Upper lobe of left lung (tissue), 6 donors: ENCODE results near the gene YAF2. TPM values are rescaled to one million over a fixed set of nuclear protein-coding genes. Genes with fewer than 3 reads are reported as not detected.

ENCODE experiments used
- ATAC-seq, 2 donors: fragments of 200-7000 bp; cut with Tn5 transposase; one replicate each; pipeline ENCODE4 v1.9.1; 2022; ENCODE audit warnings: mild to moderate bottlenecking in 2 of 2, moderate library complexity in 2 of 2; ENCODE audit not compliant: low FRiP score in 2 of 2
- DNase-seq, 2 donors: peaks; one replicate each; pipeline ENCODE4 v3.0.0-alpha.2; 2019 to 2020
- H3K27ac ChIP-seq, 4 donors: fragments of 200-600 bp; sonication (generic); one replicate each; pipeline ENCODE4 v1.5.1; 2016 to 2019
- H3K27me3 ChIP-seq, 4 donors: fragments of 200-600 bp; sonication (generic); one replicate each; pipeline ENCODE4 v1.5.1; 2017 to 2019
- H3K36me3 ChIP-seq, 4 donors: fragments of 200-600 bp; sonication (generic); one replicate each; pipeline ENCODE4 v1.5.1; 2016 to 2019
- H3K4me1 ChIP-seq, 4 donors: fragments of 200-600 bp; sonication (generic); one replicate each; pipeline ENCODE4 v1.5.1; 2018 to 2019
- H3K4me3 ChIP-seq, 4 donors: fragments of 200-600 bp; sonication (generic); one replicate each; pipeline ENCODE4 v1.5.1; 2017 to 2019; ENCODE audit warnings: mild to moderate bottlenecking in 2 of 4, moderate library complexity in 1 of 4
- H3K9me3 ChIP-seq, 4 donors: fragments of 200-600 bp; sonication (generic); one replicate each; pipeline ENCODE4 v1.5.1; 2018 to 2019
- CTCF ChIP-seq, 6 experiments: fragments of 450-650 bp in 4 of 6; fragments of 200-600 bp in 2 of 6; sonication (generic) in 2 of 6; IDR thresholded peaks; one replicate each; pipeline ENCODE4 v1.5.1; 2016 to 2019; ENCODE audit warnings: antibody characterized with exemption in 6 of 6
- EP300 ChIP-seq, 4 donors: sonication (generic); formaldehyde crosslinking; IDR thresholded peaks; one replicate each; pipeline ENCODE4 v1.5.1; 2017; ENCODE audit warnings: antibody characterized with exemption in 4 of 4, control low read depth in 2 of 4
- POLR2A ChIP-seq, 4 donors: fragments of 450-650 bp; IDR thresholded peaks; one replicate each; pipeline ENCODE4 v1.5.1; 2016 to 2017; ENCODE audit warnings: antibody characterized with exemption in 4 of 4, mild to moderate bottlenecking in 2 of 4
- POLR2AphosphoS5 ChIP-seq, 2 donors: sonication (generic); formaldehyde crosslinking; IDR thresholded peaks; one replicate each; pipeline ENCODE4 v1.5.1; 2017; ENCODE audit warnings: antibody characterized with exemption in 2 of 2
- WGBS, 2 donors: methylation state at CpG; one replicate each; pipeline ENCODE4 v1.1.5; 2017 to 2018; 5-methylcytosine and 5-hydroxymethylcytosine counted together
- total RNA-seq, 6 donors: library from RNA; depleted of rRNA in 4 of 6; stranded (reverse); fragments of >200 nt in 4 of 6; gene quantifications; one replicate each; pipeline versions ENCODE4 v1.1.0 to v1.2.1, GENCODE V29; 2016 to 2021
- donor health status: DM: no; HTN: no; CAD: no; lungs with moderate emphysema.
- donor health status: DM: no; HTN: yes; CAD: no; lungs with severe emphysema.

YAF2 gene
- total RNA-seq, 6 donors from 2014 or later = 11.7 to 44.0 (median 29.8) TPM

DNA sequence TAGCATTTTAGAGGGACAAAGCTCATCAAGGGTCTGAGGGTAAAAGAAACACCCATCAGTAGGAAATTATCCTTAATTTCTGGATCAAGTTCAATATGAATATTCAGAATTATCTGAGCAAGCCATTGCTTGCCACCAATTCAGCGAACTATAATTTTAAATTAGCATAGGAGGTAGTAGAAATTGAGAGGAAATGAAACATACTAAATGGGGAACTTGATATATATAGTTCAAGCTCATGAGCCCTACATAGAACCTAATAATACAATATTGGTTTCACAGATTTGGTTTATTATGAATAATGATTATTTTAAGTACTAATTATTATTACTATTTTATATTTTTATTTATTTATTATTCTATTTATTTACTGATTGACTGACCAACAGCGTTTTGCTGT, 51.3 kb downstream of the YAF2 start:
- no peak for DNase-seq
- no peak for ATAC-seq
- Histone ChIP-seq H3K9me3 (no peaks in the 10 kb centered on the region), H3K36me3 (peaks cover 0 to 4% (median 0%) of the 10 kb centered on the region in 4 donors), H3K4me1 (no peaks in the 10 kb centered on the region), H3K27me3 (no peaks in the 10 kb centered on the region), H3K4me3 (no peak overlapping the region), H3K27ac (no peak overlapping the region)
- TF ChIP-seq POLR2A (IDR thresholded peaks at IDR 0.05) = no peak
- no peak for TF ChIP-seq CTCF (IDR thresholded peaks at IDR 0.05)
- TF ChIP-seq POLR2AphosphoS5 (IDR thresholded peaks at IDR 0.05) = no peak
- no peak for TF ChIP-seq EP300 (IDR thresholded peaks at IDR 0.05)
- WGBS, 2 donors = 82 to 85% methylated on average over 2 of the region's 2 CpGs

GRCh38 chr12:42182394-42182793, 55.7 kb downstream of the YAF2 start:
- ATAC-seq = no peak
- DNase-seq = no peak
- Histone ChIP-seq H3K4me3 (no peak overlapping the region), H3K36me3 (peaks cover 0 to under 1% (median 0%) of the 10 kb centered on the region in 4 donors), H3K9me3 (no peaks in the 10 kb centered on the region), H3K27ac (no peak overlapping the region), H3K4me1 (no peaks in the 10 kb centered on the region), H3K27me3 (no peaks in the 10 kb centered on the region)
- TF ChIP-seq POLR2AphosphoS5 (IDR thresholded peaks at IDR 0.05) = no peak
- TF ChIP-seq POLR2A (IDR thresholded peaks at IDR 0.05) = no peak
- no peak for TF ChIP-seq EP300 (IDR thresholded peaks at IDR 0.05)
- no peak for TF ChIP-seq CTCF (IDR thresholded peaks at IDR 0.05)
- 55 to 61% methylated on average over 2 of the region's 2 CpGs for WGBS, 2 donors

GRCh38 chr12:42180990-42181596, 57.0 kb downstream of the YAF2 start:
- no peaks in the 10 kb centered on the region for H3K27me3 ChIP-seq
- H3K36me3 ChIP-seq = peaks cover 0 to 4% (median 0%) of the 10 kb centered on the region in 4 donors
- 53 to 60% methylated on average over 2 of the region's 2 CpGs for WGBS, 2 donors
- H3K9me3 ChIP-seq = no peaks in the 10 kb centered on the region
- no peak overlapping the region for H3K27ac ChIP-seq
- no peak for TF ChIP-seq CTCF (IDR thresholded peaks at IDR 0.05)
- TF ChIP-seq POLR2A (IDR thresholded peaks at IDR 0.05) = no peak
- TF ChIP-seq EP300 (IDR thresholded peaks at IDR 0.05) = no peak
- TF ChIP-seq POLR2AphosphoS5 (IDR thresholded peaks at IDR 0.05) = no peak
- no peak for DNase-seq
- no peaks in the 10 kb centered on the region for H3K4me1 ChIP-seq
- no peak overlapping the region for H3K4me3 ChIP-seq
- ATAC-seq = no peak

DNA sequence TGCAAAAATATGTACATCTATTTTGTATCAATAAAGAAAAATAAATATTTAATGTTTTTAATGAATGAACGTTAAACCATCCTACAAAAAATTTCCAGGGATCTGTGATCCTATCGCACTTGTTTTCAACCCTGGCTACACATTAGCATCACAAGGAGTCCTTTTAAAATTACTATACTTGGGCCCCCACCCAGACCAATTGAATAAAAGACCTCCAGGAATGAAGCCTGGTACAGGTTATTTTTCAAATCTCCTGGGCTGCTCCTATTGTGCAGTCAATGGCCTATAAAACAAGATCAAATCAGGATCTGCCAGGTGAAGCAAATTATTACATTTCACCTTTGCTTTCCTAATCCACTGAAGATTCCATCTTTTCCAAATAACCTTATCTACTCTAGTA, 59.9 kb downstream of the YAF2 start:
- DNase-seq (no peak), ATAC-seq (no peak)
- no peak for TF ChIP-seq CTCF (IDR thresholded peaks at IDR 0.05)
- TF ChIP-seq EP300 (IDR thresholded peaks at IDR 0.05) = no peak
- no peak for TF ChIP-seq POLR2AphosphoS5 (IDR thresholded peaks at IDR 0.05)
- no peak for TF ChIP-seq POLR2A (IDR thresholded peaks at IDR 0.05)
- Histone ChIP-seq H3K9me3 (no peaks in the 10 kb centered on the region), H3K27me3 (no peaks in the 10 kb centered on the region), H3K27ac (no peak overlapping the region), H3K4me1 (peaks cover 0 to 5% (median 1%) of the 10 kb centered on the region in 4 donors), H3K36me3 (peaks cover 0 to 4% (median 0%) of the 10 kb centered on the region in 4 donors), H3K4me3 (no peak overlapping the region)
- WGBS, 2 donors = 93 to 97% methylated on average over 2 of the region's 2 CpGs

- peaks cover 0 to 5% (median 2%) of the 10 kb centered on the region in 4 donors for H3K36me3 ChIP-seq
- 93 to 96% methylated on average over 1 of the region's 1 CpG for WGBS, 2 donors
Measured at GRCh38 chr12:42174978-42175377, 63.1 kb downstream of the YAF2 start.

More at GRCh38 chr12:42174978-42175377, 63.1 kb downstream of the YAF2 start:
- no peak for DNase-seq
- Histone ChIP-seq H3K27ac (no peak overlapping the region), H3K4me1 (peaks cover 0 to 7% (median 2%) of the 10 kb centered on the region in 4 donors), H3K27me3 (no peaks in the 10 kb centered on the region), H3K9me3 (no peaks in the 10 kb centered on the region), H3K4me3 (no peak overlapping the region)
- no peak for ATAC-seq
- TF ChIP-seq POLR2AphosphoS5 (IDR thresholded peaks at IDR 0.05) = no peak
- no peak for TF ChIP-seq EP300 (IDR thresholded peaks at IDR 0.05)
- no peak for TF ChIP-seq CTCF (IDR thresholded peaks at IDR 0.05)
- no peak for TF ChIP-seq POLR2A (IDR thresholded peaks at IDR 0.05)
